Femur (tissue), 1 donor: Measurements from ENCODE around the gene OPCML.

Source experiments
- DNase-seq: peaks from one replicate; pipeline ENCODE4 v3.0.0-alpha.2; 2017

Gene OPCML

DNA sequence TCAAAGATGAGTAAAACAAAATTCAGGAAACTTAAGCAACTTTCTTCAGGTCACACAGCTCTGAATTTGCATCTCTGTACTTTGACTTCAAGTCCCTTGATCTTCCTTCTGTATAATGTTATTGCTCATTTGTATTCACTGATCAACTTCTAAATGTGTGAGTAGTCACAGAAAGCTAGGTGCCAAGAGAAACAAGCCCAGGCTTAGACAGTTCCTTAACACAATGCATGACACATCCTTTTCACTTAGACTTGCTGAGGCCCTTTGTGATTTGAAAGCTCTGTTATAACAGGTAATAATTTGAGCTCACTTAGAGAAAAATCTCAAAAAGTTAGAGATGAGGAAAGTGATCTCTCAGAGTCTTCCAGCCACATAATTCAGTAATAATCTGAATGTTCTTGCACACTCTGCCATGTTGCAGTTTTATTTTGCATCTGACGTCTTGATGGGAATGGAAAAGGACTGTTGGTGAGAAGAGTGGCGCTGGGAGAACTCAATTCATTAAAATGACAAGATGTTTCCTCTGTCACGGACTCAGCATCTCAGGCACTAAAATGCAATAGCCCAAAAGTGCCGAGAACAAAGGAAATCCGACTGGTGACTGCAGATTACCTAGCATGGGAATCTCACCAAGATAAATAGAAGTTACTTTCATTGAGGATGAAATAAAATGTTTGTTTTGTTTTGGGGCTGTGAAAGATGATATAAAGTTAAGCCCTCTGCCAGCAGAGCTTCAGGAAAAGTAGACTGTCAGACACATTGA, 665.3 kb downstream of the OPCML start:
- no peak for DNase-seq

DNA sequence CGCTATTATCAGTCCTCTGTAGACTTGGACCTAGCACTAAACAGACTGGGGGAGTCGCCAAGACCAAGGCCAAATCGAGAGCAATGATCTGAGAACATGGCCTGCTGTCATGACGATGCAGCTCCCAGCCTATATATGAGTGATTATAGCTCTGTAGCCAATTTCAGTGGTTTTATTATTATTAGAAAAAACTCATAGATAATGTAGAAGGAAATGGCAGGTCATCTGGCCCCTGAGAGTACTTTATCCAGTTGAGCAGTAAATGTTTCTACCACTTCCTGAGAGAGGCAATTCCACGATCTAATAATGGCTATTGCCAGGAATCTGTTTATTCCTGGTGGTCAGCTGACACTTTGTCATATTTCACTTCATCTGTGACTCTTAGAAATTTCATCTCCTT, 666.7 kb downstream of the OPCML start:
- DNase-seq, result no peak

- no peak for DNase-seq
Measured at GRCh38 chr11:132864811-132865576, 667.3 kb downstream of the OPCML start.

- no peak for DNase-seq
Measured at GRCh38 chr11:132862933-132863332, 669.4 kb downstream of the OPCML start.

DNA sequence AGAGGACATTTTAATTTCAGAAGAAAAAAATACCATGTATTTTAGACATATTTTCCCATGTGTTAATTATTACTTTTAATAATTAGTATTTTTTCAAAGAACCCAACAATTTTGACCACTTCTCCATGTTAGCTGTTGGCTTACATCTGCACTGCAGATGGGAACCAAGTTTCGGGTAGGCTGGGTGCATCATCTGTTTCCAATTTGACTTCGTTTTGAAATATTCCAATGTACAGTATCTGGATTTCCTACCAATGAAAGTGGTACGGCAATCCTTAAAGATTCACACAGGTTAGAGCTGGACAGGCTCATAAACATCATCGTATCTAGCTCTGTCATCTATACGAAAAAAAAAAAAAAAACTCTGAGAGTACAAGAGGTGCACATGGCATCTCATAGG, 670.2 kb downstream of the OPCML start:
- no peak for DNase-seq

GRCh38 chr11:132859306-132859705, 673.0 kb downstream of the OPCML start:
- no peak for DNase-seq

DNA sequence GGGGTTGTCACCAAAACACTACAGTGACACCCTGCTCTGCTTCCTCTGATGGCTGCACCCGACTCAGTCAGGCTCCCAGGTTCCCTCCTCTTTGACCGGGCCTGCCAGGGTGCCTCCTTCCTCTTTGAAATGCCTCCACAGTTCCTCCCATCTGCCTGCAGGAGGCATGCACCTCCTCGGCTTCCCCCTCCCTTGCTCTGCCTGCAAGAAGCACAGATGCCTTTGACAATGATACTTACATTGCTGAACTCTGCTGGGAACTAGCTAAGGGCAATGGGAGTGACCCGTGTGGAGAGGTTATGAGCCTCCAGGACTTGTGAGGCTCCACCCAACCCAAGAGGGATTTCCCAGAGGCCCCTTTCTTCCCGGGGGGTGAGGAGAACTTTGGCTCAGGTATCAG, 674.1 kb downstream of the OPCML start:
- peak; percentile 26 for DNase-seq

GRCh38 chr11:132856032-132856431, 676.3 kb downstream of the OPCML start:
- DNase-seq, result no peak

GRCh38 chr11:132855516-132855915, 676.8 kb downstream of the OPCML start:
- no peak for DNase-seq

GRCh38 chr11:132853886-132854285, 678.4 kb downstream of the OPCML start:
- no peak for DNase-seq

- DNase-seq, result no peak
Measured at GRCh38 chr11:132852361-132852760, 679.9 kb downstream of the OPCML start.

DNA sequence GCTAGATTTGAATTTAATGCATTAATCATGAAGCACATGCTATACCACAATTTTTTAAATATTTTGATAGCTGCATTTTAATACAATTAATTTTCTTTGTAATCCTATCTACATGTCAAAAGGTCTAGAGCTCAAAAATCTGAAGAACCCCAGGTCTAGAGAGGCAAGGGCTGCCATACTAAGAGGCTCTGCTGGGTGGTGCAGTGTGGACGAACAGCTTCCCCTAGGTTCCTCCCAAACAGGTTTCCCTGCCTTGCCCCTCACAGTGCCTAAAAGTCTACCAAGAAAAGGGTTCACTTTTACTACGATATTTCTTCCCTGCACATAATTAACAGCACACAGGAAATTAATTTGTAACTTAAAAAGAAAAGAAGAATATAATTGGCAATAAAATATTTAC, 681.1 kb downstream of the OPCML start:
- no peak for DNase-seq

- no peak for DNase-seq
Measured at GRCh38 chr11:132850266-132850665, 682.0 kb downstream of the OPCML start.

GRCh38 chr11:132848336-132848735, 684.0 kb downstream of the OPCML start:
- no peak for DNase-seq

DNA sequence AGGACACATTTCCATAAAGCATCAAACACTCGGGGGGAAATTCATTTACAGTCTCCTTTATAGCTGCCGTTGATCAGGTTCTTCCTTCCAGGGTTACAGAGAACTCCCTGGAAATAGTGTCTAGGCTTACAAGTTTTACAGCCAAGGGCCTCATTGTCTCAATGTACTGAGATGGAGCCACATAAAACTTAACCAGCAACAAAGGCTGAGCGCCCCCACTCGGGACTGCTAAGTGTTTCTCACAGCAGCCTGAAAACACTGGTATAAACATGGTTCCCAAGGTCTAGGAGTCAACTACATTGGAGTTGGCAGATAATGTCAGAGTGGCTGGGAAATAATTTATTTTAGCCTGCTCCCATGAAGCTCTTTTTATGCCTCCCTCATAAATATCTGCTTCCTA, 686.2 kb downstream of the OPCML start:
- DNase-seq, result no peak

DNA sequence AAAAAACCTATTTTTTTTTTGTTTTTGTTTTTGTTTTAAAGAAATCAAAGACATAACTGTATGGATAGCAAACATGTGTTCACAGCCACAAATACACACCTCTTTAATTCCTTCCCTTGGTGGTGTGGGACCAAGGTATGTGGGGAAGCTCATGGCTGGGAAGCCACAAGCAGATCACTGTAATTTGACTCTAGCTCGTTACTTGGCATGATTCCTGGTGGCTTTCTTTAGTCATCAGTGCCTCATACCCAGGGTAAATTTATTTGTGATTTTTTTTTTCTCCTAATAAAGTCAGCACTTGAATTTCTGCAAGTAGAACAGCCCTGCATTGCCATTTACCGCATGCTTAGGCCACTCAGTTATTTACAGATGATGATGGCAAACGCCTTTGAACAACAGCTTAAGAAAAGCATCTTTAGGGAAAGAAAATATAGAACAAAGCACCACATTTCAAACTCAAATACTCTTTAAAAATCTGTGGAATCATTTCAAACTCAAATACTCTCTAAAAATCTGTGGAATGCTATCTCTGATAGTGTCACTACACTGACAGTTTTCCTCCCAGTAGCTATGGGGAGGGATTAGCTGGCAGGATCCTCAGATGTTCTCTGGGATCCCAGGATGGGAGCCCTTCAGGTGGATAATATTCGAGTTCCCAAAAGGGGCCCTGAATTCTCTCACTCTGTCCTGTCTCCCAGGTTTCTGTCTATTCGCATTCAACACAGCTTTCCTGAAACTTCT, 687.2 kb downstream of the OPCML start:
- DNase-seq, result no peak

DNA sequence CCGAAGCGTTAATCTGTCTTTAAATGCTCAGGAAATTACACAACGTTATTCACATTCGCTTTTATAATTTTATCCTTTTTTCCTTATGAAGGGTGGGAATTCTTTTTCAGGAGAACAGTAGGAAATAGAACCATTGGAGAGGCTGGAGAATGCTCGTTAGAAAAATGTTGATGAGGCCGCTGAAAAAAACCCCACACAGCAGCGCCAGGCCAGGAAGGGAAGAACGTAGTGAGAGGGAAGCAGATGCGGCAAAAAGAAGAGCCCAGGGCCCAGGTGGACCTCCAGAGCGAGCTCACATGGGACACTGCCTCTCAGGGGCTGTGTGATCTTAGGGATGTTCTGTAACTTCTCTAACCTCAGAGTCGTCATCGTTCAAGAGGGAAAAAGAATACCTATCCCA, 691.6 kb downstream of the OPCML start:
- DNase-seq, result no peak

DNA sequence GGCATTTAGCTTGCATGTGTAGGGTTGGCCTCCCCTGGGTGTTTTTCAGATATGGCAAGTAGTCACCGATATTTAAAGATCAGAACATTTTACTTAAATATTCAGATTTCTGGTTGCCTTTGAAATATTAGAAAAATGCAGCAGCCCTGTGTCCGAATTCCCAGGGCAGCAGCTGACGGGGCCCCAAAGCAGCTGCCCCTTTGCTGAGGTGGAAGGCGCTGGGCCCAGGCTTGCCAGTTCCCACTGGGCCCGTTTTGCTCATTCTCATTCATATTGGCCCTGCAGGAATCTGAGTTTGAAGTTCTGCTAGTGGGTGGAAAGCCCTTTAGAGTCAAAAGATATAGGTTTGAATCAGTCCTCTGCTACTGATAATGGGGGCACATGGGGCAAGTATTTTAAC, 692.1 kb downstream of the OPCML start:
- DNase-seq, result no peak

DNA sequence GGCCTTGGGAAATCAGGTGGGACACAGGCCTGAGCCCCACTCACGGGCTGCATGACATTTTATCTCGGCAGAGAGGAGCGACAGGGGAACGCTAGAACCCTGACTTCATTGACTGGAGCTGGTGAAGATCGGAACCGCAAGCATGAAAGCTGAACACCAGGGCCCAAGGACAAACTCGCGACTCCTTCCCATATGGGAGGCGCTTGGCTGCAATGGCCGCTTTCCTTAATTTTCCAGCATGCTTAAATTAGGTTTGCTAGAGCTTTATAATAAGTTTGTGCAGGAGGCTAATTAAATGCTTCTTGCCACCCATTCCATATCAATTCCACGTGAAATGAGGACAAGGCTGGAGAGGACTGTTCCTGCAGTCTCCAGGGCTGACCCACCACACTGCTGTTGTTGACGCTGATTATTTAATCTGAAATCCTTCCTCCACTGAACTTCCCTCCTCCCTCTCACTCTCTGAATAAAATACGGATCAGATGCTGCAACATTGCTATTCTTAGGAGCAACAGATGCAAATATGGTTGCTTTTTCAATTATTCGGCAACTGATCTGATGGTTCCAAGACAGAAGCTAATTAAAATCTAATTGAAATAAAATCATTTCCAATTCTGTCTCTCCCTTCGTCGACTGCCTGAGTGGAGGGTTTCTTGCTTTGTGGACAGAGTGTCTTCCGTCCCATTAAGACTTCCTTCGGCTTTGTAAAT, 692.9 kb downstream of the OPCML start:
- no peak for DNase-seq

- no peak for DNase-seq
Measured at GRCh38 chr11:132838627-132839026, 693.7 kb downstream of the OPCML start.

- no peak for DNase-seq
Measured at GRCh38 chr11:132831272-132831671, 701.0 kb downstream of the OPCML start.

- DNase-seq, result no peak
Measured at GRCh38 chr11:132824642-132825041, 707.7 kb downstream of the OPCML start.

DNA sequence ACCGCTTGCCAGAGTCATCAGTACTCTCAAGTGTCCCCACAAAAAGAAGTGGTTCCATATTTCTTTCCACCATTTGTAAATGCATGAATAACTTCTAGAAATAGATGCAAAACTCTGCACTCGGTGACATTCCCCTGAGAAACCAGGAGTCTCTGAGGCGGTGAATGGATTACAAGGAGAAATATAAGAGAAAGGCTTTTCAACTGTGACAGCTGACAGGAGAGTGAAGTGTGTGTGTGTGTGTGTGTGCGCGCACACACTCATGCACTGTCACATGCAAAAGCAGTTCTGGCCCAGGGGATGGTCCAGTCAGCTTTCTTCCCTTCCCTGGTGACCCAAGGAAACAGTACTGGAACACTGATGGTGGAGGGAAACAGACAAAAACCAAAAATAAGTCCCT, 710.0 kb downstream of the OPCML start:
- no peak for DNase-seq
